Neutrophil (primary cell): ENCODE results near the gene DCAF4.
"Not testable (repeated sequence)": the region's sequence is repeated elsewhere in the genome, so short reads cannot be mapped to it uniquely, and the experiment has no call there.

Source experiments
- H3K27ac ChIP-seq: fragments of 200-600 bp; sonication (generic); 2 replicates; pipeline ENCODE4 v1.5.1; 2016; ENCODE audit warnings: mild to moderate bottlenecking, moderate library complexity
- H3K27me3 ChIP-seq: fragments of 200-600 bp; sonication (generic); 2 replicates; pipeline ENCODE4 v1.6.0; 2016; ENCODE audit warnings: mild to moderate bottlenecking
- H3K36me3 ChIP-seq: fragments of 200-600 bp; sonication (generic); 2 replicates; pipeline ENCODE4 v1.5.1; 2017
- H3K4me1 ChIP-seq, 2 experiments: fragments of 200-600 bp in 1 of 2; sonication (generic) in 1 of 2; 1 replicate in 1 of 2; 2 replicates in 1 of 2; pipeline versions ENCODE4 v1.5.1 to v1.6.1; 2013 to 2016; ENCODE audit warnings: low read depth in 1 of 2, low read length in 1 of 2, mild to moderate bottlenecking in 1 of 2, moderate library complexity in 1 of 2; ENCODE audit not compliant: control insufficient read depth in 1 of 2, insufficient read depth in 1 of 2
- H3K4me3 ChIP-seq, 2 experiments: fragments of 200-600 bp in 1 of 2; sonication (generic) in 1 of 2; 1 replicate in 1 of 2; 2 replicates in 1 of 2; pipeline ENCODE4 v1.5.1; 2013 to 2016; ENCODE audit warnings: low read depth in 1 of 2, low read length in 1 of 2, mild to moderate bottlenecking in 1 of 2, moderate library complexity in 1 of 2
- H3K9me3 ChIP-seq: fragments of 200-600 bp; sonication (generic); 2 replicates; pipeline ENCODE4 v1.5.1; 2016
- TF ChIP-seq, protein P1 (sequence below): fragments of 200-600 bp; sonication (generic); IDR thresholded peaks from 2 replicates; pipeline ENCODE4 v1.5.1; 2016; ENCODE audit warnings: antibody characterized with exemption

Gene DCAF4

DNA sequence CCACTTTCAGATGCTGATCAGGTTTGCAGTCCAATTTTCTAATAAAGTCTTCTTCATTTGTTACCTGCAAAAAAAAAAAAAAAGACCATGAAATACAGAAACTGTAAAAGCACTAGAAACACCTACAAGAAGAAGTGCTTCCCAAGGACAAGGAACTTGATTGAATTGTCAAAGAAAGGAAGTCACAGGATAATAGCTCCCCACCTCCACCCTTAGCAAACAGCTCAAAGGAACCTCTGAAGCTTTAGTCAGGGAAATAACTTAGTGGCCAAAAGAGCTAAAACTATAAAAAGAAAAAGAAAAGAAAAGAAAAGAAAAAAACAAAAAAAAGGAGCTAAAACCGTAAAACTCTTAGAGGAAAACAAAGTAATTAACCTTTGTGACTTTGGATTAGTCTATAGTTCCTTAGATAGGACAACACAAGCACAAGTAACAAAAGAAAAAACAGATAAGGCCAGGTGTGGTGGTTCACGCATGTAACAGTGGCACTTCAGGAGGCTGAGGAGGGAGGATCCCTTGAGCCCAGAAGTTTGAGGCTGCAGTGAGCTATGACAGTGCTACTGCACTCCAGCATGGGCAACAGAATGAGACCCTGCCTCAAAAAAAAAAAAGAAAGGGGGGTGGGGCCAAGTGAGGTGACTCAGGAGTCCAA is 72.1 kb downstream of the DCAF4 start:
- Histone ChIP-seq H3K27ac (no peak overlapping the region), H3K36me3 (peaks cover 69% of the 10 kb centered on the region), H3K9me3 (no peaks in the 10 kb centered on the region), H3K27me3 (no peaks in the 10 kb centered on the region), H3K4me3 (no peak overlapping the region), H3K4me1 (no peaks in the 10 kb centered on the region)
- TF ChIP-seq, protein P1, sequence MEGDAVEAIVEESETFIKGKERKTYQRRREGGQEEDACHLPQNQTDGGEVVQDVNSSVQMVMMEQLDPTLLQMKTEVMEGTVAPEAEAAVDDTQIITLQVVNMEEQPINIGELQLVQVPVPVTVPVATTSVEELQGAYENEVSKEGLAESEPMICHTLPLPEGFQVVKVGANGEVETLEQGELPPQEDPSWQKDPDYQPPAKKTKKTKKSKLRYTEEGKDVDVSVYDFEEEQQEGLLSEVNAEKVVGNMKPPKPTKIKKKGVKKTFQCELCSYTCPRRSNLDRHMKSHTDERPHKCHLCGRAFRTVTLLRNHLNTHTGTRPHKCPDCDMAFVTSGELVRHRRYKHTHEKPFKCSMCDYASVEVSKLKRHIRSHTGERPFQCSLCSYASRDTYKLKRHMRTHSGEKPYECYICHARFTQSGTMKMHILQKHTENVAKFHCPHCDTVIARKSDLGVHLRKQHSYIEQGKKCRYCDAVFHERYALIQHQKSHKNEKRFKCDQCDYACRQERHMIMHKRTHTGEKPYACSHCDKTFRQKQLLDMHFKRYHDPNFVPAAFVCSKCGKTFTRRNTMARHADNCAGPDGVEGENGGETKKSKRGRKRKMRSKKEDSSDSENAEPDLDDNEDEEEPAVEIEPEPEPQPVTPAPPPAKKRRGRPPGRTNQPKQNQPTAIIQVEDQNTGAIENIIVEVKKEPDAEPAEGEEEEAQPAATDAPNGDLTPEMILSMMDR: no peak

DNA sequence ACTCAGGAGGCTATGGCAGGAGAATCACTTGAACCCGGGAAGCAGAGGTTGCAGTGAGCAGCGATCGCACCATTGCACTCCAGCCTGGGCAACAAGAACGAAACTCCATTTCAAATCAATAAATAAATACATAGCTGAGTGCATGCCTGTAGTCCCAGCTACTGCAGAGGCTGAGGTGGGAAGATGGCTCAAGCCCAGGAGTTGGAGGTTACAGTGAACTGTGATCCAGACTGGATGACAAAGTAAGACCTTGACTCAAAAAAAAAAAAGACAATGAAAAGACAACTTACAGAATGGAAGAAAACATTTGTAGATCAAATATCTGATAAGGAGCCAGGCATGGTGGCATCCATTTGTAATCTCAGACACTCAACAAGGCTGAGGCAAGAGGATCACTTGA is 73.1 kb downstream of the DCAF4 start:
- peaks cover 68% of the 10 kb centered on the region for H3K36me3 ChIP-seq
- H3K4me3 ChIP-seq: no peak overlapping the region
- no peaks in the 10 kb centered on the region for H3K27me3 ChIP-seq
- no peaks in the 10 kb centered on the region for H3K4me1 ChIP-seq
- TF ChIP-seq, protein P1: no peak
- H3K9me3 ChIP-seq: no peaks in the 10 kb centered on the region
- H3K27ac ChIP-seq: no peak overlapping the region

DNA sequence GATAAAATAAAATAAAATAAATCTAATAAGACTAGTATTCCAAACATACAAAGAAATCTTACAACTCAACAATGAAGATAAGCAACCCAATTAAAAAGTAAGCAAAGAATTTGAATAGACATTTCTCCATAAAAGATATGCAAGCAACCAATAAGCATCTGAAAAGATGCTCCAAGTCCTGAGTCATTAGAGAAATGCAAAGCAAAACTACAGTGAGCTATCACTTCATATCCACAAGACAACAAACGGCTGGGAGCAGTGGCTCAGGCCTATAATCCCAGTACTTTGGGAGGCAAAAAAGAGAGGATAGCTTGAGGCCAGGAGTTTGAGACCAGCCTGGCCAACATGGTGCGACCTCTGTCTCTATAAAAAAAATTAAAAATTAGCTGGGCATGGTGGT is 73.8 kb downstream of the DCAF4 start:
- Histone ChIP-seq H3K36me3 (peaks cover 66% of the 10 kb centered on the region), H3K27me3 (no peaks in the 10 kb centered on the region), H3K27ac (no peak overlapping the region), H3K4me1 (no peaks in the 10 kb centered on the region), H3K4me3 (no peak overlapping the region), H3K9me3 (no peaks in the 10 kb centered on the region)
- TF ChIP-seq, protein P1: no peak

DNA sequence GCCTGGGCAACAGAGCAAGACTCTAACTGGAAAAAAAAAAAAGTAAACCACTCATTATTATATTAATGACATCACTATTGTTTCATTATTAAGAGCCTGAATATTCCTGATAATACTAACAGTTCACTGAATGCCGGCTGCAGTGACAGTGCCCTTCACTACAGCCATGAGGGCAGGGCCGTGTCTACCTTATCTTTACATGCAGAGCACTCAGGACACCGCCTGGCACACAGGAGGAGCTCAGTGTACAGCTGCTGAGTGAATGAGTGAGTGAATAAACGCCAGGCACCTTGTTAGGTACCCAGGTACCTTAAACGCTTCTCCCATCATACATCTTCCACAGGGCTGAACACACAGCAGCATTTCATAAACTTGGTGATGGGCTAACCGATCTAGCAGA is 77.4 kb downstream of the DCAF4 start:
- Histone ChIP-seq H3K9me3 (no peaks in the 10 kb centered on the region), H3K4me1 (peaks cover 3 to 10% of the 10 kb centered on the region in 2 experiments), H3K36me3 (peaks cover 44% of the 10 kb centered on the region), H3K27ac (no peak overlapping the region), H3K4me3 (no peak overlapping the region), H3K27me3 (no peaks in the 10 kb centered on the region)
- TF ChIP-seq, protein P1: no peak

DNA sequence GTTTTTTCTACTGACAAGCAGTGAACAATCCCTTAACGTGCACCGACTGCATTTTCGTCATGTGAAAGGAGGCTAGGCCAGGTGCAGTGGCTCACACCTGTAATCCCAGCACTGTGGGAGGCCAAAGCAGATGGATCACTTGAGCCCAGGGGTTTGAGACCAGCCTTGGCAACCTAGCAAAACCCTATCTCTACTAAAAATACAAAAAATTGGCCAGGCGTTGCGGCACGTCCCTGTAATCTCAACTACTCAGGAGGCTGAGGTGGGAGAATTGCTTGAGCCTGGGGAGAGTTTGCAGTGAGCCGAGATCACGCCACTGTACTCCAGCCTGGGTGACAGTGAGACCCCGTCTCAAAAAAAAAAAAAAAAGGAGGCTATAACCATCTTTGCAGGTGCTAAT is 78.4 kb downstream of the DCAF4 start:
- H3K27ac ChIP-seq, H3K4me3 ChIP-seq, H3K27me3 ChIP-seq, H3K9me3 ChIP-seq: not testable (repeated sequence)
- H3K4me1 ChIP-seq: peaks cover 3 to 10% of the 10 kb centered on the region in 2 experiments
- peaks cover 46% of the 10 kb centered on the region for H3K36me3 ChIP-seq

DNA sequence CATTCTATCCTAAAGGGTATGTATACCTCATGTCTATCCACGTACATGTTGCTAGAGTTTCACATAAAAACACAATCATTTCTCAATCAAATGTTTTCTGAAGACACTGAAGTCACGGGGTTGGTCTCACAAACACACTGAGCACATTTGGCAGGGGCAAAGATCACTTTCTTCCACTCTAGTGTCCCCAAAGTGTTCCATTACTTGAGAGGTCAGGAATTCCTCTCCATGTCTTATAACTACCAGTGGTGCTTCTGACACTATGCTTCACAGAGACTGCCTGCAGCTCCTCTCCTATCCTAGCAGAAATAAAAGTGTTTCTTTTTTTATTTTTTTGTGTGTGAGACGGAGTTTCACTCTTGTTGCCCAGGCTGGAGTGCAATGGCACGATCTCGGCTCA is 81.6 kb downstream of the DCAF4 start:
- Histone ChIP-seq H3K27ac (no peak overlapping the region), H3K27me3 (no peaks in the 10 kb centered on the region), H3K4me3 (no peak overlapping the region), H3K36me3 (peaks cover 44% of the 10 kb centered on the region), H3K4me1 (peaks cover 3 to 10% of the 10 kb centered on the region in 2 experiments), H3K9me3 (no peaks in the 10 kb centered on the region)
- TF ChIP-seq, protein P1: no peak
